OCI-LY3 (cell line): ENCODE measurements around the gene DAP3.

Experiments
- EZH2phosphoT487 ChIP-seq: fragments of 200-600 bp; shearing (Covaris generic); IDR thresholded peaks from 2 replicates; pipeline ENCODE4 v1.6.1; 2018; ENCODE audit warnings: antibody characterized with exemption, mixed run types, low read depth
- TF ChIP-seq, protein P1 (sequence below): fragments of 200-600, 300-600 bp; sonication (generic); IDR thresholded peaks from 2 replicates; pipeline ENCODE4 v1.5.1; 2014; ENCODE audit warnings: antibody characterized with exemption, low read length, low read depth

- TF ChIP-seq, protein P1, sequence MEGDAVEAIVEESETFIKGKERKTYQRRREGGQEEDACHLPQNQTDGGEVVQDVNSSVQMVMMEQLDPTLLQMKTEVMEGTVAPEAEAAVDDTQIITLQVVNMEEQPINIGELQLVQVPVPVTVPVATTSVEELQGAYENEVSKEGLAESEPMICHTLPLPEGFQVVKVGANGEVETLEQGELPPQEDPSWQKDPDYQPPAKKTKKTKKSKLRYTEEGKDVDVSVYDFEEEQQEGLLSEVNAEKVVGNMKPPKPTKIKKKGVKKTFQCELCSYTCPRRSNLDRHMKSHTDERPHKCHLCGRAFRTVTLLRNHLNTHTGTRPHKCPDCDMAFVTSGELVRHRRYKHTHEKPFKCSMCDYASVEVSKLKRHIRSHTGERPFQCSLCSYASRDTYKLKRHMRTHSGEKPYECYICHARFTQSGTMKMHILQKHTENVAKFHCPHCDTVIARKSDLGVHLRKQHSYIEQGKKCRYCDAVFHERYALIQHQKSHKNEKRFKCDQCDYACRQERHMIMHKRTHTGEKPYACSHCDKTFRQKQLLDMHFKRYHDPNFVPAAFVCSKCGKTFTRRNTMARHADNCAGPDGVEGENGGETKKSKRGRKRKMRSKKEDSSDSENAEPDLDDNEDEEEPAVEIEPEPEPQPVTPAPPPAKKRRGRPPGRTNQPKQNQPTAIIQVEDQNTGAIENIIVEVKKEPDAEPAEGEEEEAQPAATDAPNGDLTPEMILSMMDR: no peak
- no peak for TF ChIP-seq EZH2phosphoT487
Observed at GRCh38 chr1:155697046-155697445, 8.2 kb downstream of the DAP3 start.
